Kidney tubule cell (primary cell): ENCODE data around the gene ELF3.
"Not testable (repeated sequence)": the region's sequence is repeated elsewhere in the genome, so short reads cannot be mapped to it uniquely, and the experiment has no call there.

ENCODE experiments used
- DNase-seq: peaks from one replicate; pipeline ENCODE4 v3.0.0-alpha.2; 2018; ENCODE audit warnings: low spot score

The ELF3 gene

GRCh38 chr1:202010180-202011015 is at the start of gene ELF3:
TSS of gene ELF3 (plus strand) at chr1:202010587. CDS start at chr1:202011137, 550 bp downstream.
- DNase-seq = peak; percentile 100

- not testable (repeated sequence) for DNase-seq
Measured at GRCh38 chr1:201962382-201962781, 48.0 kb upstream of the ELF3 start.

GRCh38 chr1:201964261-201964660 is 46.1 kb upstream of the ELF3 start:
- DNase-seq = peak; percentile 62

- peak; percentile 67 for DNase-seq
Measured at GRCh38 chr1:201966171-201966570, 44.2 kb upstream of the ELF3 start.

GRCh38 chr1:201968202-201968925 is 42.0 kb upstream of the ELF3 start:
- DNase-seq = no peak

- peak; percentile 82 for DNase-seq
Measured at GRCh38 chr1:201970334-201971159, 39.8 kb upstream of the ELF3 start.

- DNase-seq = no peak
Measured at GRCh38 chr1:201982082-201982622, 28.2 kb upstream of the ELF3 start.

- peak; percentile 87 for DNase-seq
Measured at GRCh38 chr1:201982623-201983379, 27.6 kb upstream of the ELF3 start, which contains the start of gene RNPEP. TSS of gene RNPEP (plus strand) at chr1:201982648. CDS start at chr1:201982667, 19 bp downstream.

GRCh38 chr1:201983380-201983805 is 27.0 kb upstream of the ELF3 start:
- no peak for DNase-seq

GRCh38 chr1:201984446-201984845 is 25.9 kb upstream of the ELF3 start:
- DNase-seq = no peak

GRCh38 chr1:201985355-201985754 is 25.0 kb upstream of the ELF3 start:
- DNase-seq = no peak

GRCh38 chr1:201988601-201989000 is 21.8 kb upstream of the ELF3 start:
- no peak for DNase-seq

GRCh38 chr1:201989354-201990128 is 20.8 kb upstream of the ELF3 start:
- no peak for DNase-seq

- no peak for DNase-seq
Measured at GRCh38 chr1:201990427-201990826, 20.0 kb upstream of the ELF3 start.

- DNase-seq = peak; percentile 78
Measured at GRCh38 chr1:201999625-202000238, 10.7 kb upstream of the ELF3 start.

- peak; percentile 60 for DNase-seq
Measured at GRCh38 chr1:202002507-202002906, 7.9 kb upstream of the ELF3 start.

- no peak for DNase-seq
Measured at GRCh38 chr1:202004711-202005110, 5.7 kb upstream of the ELF3 start.

- peak; percentile 24 for DNase-seq
Measured at GRCh38 chr1:202005958-202006357, 4.4 kb upstream of the ELF3 start.

GRCh38 chr1:202007304-202007703 is 3.1 kb upstream of the ELF3 start:
- DNase-seq = peak; percentile 10
